SIG-M5 (cell line): ENCODE data around the gene PARD3.

Source experiments
- DNase-seq: peaks from one replicate; lab custom pipeline; 2025; lab: John Stamatoyannopoulos, UW

PARD3 gene

GRCh38 chr10:34492081-34492480 lies 323.0 kb downstream of the PARD3 start:
- DNase-seq = no peak

DNA sequence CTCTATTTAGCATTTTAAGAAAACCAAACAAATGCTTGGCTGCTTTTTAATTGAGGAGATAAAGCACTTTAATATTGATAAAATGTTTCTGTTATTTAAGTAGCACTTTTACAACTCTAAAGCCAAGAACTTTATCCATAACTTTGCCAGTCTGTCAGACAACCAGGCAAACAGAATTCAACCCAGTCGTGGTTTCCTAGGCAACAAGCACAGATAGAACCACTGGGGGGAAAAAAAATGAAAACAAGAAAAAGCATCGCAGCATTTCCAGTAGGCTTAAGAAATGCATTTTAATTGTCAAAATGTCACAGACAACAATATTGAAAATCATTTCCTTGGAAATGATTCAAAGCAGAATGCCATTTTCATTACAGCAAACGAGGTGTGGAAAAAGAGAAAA lies 323.4 kb downstream of the PARD3 start:
- DNase-seq = no peak

DNA sequence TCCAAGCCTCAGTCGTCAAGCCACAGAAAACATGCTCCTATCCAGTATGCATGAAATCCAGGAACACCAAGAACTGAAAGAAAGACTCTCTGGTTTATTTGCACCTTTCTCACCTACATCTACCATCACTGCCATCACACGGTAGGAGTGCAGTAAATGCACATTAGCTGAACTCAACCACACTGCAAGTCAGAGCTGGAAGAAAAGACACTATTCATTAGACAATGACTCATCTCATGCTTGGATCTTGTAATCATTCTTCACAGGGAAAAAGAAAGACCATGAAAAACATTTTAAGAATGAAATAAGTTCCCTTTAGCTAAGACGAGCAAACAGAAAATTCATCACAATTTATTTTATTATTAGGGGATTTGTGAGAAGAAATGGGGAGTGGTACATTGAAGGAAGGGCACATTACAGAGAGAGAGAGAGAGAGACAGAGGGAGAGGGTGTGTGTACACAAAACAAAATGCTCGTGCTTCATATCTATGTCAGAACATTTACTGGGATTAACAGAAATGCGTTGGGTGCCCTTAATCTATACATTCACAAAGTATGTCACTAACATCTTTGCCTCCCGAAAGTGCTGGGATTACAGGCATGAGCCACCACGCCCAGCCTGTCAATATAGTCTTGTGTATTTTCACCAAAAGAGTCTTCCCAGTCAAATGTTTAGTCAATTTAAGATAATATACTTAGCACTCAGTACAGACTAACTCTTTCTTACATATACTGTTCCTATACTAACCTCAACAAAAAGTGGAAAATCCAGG lies 324.9 kb downstream of the PARD3 start:
- DNase-seq = no peak

- no peak for DNase-seq
These were observed 325.7 kb downstream of the PARD3 start for GRCh38 chr10:34489411-34489810.

GRCh38 chr10:34488476-34489130 lies 326.5 kb downstream of the PARD3 start:
- DNase-seq = no peak

DNA sequence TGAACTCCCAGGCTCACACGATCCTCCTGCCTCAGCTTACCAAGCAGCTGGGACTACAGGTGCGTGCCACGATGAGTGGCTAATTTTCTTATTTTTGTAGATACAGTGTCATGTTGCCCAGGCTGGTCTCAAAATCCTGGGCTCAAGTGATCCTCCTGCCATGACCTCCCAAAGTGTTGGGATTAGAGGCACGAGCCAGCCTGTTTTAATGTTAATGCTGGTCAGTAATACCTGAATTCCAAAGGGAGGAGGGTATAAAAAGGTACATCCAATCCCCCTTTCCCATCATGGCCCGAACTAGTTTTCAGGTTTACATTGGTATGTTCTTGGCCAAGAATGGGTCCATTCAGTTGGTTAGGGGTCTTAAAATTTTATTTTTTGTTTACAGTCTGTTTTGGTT lies 329.1 kb downstream of the PARD3 start:
- DNase-seq = no peak

DNA sequence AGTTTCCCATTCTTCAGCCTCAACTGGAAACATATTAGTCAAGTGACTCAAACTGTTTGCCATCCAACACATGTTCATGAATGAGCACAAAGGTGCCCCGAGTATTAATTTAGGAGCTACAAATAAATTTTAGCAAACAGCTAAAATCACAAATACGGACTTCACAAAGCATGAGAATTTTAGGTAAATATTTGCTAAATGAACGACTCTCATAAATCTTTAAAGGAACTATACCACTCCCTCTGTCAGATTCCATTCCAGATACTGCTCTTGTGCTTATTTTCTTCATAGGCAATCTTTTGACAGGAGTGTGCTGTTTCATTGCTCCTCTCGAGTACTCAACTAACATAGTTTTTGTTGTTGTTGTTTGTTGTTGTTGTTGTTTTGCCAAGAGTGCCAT lies 330.9 kb downstream of the PARD3 start:
- no peak for DNase-seq

DNA sequence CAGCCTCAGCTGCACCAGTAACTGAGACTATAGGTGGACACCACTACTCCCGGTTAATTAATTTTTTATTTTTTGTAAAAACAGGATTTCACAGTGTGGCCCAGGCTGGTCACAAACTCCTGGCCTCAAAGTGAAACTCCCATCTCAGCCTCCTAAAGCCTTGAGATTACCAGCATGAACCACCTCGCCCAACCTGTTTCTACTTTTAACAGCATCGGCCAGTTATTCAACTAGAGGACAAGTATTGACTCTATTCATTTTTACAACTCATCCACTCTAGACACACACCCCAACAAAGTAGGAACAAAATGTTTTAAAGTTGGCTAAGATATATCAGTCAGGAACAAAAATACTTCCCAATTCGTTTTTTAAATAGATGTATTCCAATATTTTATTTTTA lies 334.8 kb downstream of the PARD3 start:
- no peak for DNase-seq

DNA sequence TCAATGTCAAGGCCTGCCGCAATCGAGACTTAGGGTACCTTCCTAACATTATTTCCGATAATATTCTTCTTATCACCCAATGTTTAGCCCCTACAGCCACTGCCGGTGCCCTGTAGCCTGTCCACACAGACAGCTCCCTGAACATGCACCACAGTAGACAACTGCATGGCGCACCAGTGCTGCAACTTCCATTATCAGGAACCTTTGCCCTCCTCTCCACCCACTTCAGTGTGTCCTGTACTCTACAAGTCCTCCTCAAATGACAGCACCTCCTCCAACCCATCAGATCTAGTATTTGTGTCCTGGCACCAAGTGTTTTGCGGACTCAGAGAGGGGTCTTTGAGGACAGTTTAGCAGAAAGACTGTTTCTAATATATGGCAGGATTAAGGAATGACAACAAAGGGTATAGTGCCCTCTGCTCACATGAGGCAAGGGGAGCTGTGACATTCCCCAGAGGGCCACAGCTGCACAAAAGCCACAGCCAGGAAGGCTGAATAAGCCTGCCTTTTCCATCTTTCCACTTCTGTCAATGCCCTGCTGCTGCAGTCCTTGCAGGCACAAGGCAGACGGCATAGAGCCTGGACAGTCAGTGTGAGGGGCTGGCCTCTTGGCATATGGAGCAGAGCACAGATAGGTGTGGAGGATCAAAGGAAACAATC lies 335.4 kb downstream of the PARD3 start:
- DNase-seq = no peak

DNA sequence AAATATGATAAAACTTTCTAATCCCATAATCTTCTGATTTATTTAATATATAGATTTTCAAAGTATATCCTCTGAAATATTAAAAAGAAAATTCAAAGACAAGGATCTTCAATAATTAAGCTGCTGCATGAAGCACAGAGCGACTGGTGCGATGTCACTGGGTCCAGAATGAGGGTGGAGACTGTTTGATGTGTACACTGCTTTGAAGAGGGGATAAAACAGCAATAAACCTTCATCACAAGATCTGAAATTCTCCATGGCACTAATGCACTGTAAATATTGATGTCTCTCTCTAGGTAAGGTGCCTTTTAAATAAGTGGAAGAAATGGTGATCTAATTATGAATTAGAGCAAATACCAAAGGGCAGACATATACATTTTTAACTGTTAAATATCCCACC lies 337.8 kb downstream of the PARD3 start:
- no peak for DNase-seq

DNA sequence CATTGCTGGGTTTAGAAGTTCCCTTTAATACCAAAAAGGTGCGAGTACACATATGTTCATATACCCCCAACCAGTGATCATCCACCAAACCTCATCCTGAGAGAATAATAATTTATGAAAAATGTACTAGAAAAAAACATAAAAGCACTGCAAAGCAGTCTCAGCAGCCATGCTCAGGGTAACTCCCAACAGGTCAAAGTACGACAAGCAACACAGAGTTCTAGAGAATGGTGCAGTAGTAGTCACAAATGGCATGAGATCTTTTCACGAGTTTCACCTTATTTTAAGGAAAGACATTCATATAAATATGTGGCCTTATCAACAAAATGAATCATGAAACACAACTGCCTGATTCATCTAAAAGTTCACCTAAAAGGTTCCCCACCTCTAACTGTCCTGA lies 338.5 kb downstream of the PARD3 start:
- no peak for DNase-seq

- no peak for DNase-seq
These were observed 339.3 kb downstream of the PARD3 start for GRCh38 chr10:34475786-34476185.

DNA sequence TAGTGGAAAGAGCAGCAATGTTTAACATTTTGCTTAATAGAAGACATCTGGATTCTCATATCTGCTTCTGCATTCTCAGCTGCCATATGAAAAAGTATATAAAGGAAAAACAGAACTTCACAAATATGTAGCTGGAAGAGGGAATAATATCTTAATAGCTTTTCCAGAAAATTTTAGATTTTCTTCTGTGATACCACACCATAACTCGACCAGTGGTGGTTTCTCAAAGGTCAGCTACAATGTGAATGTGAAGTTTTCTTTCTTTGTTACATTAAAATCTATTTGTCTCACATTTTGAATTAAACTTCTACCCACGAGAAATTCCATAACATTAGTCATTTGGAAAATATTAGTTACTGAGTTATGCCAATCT lies 339.8 kb downstream of the PARD3 start:
- no peak for DNase-seq

DNA sequence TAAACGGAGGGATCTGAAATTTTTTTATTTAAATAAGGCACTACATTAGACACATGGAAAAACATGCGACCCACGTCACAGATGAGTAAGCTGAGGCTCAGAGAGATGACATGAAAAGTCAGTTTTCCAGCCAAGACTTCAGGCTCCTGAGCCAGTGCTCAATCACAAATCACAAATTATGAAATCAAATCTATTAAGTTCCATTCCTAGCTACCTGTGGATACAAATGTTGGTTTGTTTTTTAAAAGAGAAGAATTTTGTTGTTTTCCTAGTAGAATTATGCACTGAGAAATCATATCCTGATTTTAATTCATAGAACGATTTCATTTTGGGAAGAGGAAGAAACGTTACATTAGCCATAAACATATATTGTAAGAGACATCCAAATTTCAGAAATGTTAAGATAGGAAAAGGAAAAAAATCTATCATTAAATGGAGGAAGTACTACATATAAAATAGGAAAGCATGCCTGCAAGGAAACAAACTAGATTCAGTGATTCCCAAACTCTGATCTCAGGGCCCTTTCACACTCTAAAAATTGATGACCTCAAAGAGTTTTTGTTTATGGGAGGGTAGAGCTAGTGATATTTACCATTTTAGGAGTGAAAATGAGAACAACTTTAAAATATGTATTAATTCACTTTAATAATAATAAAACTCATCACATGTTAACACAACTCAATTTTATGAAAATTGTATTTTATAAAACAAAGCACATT lies 340.4 kb downstream of the PARD3 start:
- DNase-seq = no peak

DNA sequence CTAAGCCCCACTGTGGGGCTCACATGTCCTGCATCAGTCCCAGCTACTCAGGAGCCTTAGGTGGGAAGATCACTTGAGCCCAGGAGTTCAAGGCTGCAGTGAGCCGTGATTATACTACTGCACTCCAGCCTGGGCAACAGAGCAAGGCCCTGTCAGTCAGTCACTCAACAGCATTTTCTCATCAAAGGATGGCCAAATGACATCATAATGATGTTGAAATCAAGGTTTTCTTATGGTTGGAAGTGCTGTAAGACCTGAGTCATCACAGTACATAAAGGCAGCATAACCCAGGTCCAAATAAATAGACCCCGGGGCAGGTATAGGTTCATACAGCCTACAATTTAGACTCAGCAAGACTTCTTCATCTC lies 341.1 kb downstream of the PARD3 start:
- DNase-seq = no peak

- DNase-seq = no peak
These were observed 341.7 kb downstream of the PARD3 start for GRCh38 chr10:34473174-34474008.

DNA sequence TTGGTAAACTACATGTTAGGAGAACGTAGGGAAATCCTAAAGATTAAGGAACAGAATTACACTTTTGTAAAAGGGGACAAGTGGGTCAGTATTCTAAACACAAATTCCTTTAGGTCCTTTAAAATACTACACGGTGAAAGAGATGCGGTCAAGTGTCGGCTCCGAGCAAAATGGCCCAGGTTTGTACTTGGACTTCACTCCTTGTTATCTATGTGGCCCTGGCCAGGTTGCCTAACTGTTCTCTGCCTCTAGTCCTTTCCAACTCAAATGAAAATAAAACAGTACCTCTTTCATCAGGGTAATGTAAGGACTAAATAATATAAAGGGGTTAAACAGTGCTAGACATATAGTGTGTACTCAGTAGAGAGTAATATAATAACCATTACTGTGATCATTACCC lies 344.8 kb downstream of the PARD3 start:
- DNase-seq = no peak

DNA sequence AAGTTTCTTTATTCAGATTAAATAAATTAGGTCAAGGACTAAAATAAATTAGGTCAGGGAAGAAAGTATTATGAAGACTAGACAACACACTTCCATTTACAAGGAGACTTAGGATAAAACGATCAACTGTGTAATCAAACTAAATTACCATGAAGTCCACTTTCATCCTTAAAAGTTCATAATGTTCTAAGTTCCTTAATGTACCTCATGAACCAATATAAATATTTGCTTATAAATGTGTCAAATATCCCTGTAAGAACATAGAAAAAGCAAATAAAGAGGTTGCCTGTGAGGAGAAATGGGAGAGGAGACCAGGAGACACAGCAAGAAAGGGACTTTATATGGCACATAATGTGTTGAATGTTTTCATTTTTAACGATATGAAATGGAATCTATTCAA lies 345.6 kb downstream of the PARD3 start:
- no peak for DNase-seq

- DNase-seq = no peak
These were observed 347.2 kb downstream of the PARD3 start for GRCh38 chr10:34467902-34468301.

DNA sequence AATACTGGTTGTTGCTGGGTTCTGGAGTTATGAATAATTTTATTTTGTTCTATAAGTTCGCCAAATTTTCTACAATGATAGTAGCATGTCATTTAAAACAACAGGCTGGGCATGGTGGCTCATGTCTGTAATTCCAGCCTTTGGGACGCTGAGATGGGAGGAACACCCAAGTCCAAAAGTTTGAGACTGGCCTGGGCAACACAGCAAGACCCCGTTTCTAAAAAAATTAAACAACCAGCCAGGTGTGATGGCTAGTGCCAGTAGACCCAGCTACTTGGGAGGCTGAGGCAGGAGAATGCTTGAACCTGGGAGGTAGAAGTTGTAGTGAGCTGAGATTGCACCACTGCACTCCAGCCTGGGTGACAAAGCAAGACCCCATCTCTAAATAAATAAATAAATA lies 347.7 kb downstream of the PARD3 start:
- no peak for DNase-seq

DNA sequence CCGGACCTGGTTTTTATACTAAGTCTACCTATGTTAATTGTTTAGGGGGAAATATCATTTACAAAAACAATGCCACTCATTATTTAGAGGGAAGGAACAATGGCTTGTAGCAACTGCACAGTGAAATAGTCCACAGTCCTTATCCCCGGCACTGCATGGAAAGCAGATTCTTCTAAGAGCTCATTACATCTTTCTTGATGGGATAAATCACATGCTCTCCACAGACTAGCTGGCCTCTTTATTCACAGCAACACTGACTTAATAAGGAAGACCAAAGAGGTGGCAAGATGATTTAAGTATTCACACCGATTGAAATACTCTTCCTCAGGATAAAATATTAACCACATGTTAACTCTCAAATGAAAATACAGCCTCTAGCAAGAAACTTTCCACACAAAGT lies 349.4 kb downstream of the PARD3 start:
- no peak for DNase-seq

GRCh38 chr10:34464591-34464990 lies 350.5 kb downstream of the PARD3 start:
- DNase-seq = no peak
